Astrocyte of the spinal cord (primary cell): ENCODE results near the gene SMIM22.

Experiments used
- DNase-seq: peaks from one replicate; pipeline ENCODE4 v3.0.0; 2011; ENCODE audit warnings: low read depth, low spot score
- H3K4me3 ChIP-seq: 2 replicates; pipeline ENCODE4 v1.5.1; 2011; ENCODE audit warnings: low read depth, mild to moderate bottlenecking, low read length, moderate library complexity
- in situ Hi-C: cut with HindIII; loops from 2 replicates; pipeline ENCODE4 v1.10.0; 2017; ENCODE audit warnings: low sequenced_read_pairs
- TF ChIP-seq, protein P1 (sequence below): IDR thresholded peaks from 2 replicates; pipeline ENCODE4 v1.5.1; 2012; ENCODE audit warnings: low read depth, mild to moderate bottlenecking, low read length, inconsistent platforms

Gene SMIM22

DNA sequence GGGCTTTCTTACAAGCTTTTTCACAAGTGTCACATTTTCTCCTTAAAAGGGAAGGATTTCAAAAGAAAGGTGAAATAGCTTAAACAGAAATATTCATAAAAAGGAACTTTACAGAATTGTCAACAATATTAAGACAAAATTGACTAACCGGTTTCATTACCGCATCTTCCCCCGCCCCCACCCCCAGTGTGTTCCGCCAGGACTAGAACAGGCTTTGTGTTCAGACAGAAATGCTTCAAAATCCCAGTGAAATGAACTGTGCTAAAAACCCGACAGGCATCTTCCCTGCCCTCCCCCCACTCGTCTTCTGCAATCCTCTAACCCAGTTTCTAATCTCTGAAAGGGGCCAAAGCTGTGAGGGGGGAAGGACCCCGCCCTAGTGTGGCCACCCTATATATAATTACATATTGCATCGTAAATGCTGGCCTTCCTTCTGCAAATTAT lies 8.3 kb downstream of the SMIM22 start:
- DNase-seq = no peak
- in situ Hi-C loops = no loop called here
- TF ChIP-seq, protein P1, sequence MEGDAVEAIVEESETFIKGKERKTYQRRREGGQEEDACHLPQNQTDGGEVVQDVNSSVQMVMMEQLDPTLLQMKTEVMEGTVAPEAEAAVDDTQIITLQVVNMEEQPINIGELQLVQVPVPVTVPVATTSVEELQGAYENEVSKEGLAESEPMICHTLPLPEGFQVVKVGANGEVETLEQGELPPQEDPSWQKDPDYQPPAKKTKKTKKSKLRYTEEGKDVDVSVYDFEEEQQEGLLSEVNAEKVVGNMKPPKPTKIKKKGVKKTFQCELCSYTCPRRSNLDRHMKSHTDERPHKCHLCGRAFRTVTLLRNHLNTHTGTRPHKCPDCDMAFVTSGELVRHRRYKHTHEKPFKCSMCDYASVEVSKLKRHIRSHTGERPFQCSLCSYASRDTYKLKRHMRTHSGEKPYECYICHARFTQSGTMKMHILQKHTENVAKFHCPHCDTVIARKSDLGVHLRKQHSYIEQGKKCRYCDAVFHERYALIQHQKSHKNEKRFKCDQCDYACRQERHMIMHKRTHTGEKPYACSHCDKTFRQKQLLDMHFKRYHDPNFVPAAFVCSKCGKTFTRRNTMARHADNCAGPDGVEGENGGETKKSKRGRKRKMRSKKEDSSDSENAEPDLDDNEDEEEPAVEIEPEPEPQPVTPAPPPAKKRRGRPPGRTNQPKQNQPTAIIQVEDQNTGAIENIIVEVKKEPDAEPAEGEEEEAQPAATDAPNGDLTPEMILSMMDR = no peak
- H3K4me3 ChIP-seq = peak overlapping the region; percentile 63

DNA sequence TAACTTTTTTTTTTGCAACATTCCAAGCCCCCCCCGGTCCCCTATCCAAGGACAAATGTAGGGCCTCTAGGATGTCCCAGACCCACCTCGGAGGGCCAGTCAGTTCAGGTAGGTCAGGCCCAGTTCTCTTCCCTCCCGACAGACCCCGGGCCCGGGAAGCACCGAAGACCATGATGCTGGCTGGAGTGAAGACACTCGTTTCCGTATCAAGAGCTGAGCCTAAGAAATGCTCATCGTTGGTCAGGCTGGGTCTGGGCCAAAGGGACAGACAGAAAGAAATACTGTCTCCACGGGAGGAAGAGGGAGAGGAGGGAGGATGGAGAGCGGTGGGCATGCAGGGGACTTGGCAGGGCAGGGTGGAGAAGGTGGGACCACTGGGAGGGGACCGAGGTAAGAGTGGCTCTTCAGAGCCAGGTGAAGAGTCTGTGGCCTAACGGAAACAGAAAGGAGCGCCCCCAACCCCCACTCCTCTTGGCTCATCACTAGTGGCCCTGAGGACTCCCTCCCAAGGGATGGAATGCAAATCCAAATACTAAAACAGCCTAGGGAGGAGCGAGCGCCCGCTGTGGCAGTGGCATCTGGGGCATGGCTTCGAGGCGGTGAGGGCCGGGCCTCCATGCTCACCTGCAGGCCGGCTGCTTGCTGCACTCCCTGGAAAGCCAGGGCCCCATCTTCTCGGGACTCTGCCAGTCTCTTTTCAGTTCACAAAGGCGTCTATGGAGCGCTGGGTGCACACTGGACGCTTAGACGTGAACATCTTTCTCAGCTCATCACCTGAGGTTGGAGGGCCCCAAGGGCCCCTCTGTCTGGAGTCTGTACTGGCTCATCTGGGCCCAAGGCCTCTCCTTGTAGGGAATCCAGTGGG lies 9.0 kb downstream of the SMIM22 start:
- TF ChIP-seq, protein P1 = no peak
- H3K4me3 ChIP-seq = no peak overlapping the region
- DNase-seq = no peak
- in situ Hi-C loops = no loop called here

DNA sequence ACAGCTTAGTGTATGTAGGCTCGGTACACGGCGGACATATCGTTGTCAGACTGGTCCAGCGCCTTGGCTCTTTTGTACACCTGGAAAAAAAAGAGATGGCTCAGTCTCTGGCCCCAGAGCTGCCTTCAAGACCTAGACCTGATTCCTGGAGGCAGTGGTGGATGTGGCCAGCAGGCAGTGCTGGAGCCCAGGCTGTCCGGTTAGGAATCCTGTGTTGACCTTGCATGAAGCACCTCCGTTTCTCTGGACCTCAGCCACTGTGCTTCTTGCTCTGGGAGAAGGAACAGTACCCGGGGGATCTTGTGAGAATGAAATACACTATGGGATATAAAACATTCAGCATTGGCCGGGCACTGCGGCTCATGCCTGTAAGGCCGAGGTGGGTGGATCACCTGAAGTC lies 10.1 kb downstream of the SMIM22 start:
- DNase-seq = no peak
- no peak overlapping the region for H3K4me3 ChIP-seq
- in situ Hi-C loops = no loop called here
- TF ChIP-seq, protein P1 = no peak

DNA sequence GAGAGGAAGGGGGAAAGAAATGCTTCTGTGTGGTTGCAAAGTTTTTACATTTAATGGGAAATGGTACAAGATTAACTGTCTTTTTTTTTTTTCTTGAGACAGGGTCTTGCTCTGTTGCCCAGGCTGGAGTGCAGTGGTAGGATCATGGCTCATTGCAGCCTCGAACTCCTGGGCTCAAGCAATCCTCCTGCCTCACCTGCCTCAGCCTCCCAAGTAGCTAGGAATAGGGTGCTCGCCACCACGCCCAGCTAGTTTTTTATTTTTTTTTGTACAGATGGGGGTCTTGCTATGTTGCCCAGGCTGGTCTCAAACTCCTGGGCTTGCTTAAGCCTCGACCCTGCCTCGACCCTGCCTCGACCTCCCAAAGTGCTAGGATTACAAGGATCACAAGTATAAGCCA lies 11.1 kb downstream of the SMIM22 start:
- TF ChIP-seq, protein P1 = no peak
- no peak overlapping the region for H3K4me3 ChIP-seq
- DNase-seq = no peak
- in situ Hi-C loops = no loop called here

DNA sequence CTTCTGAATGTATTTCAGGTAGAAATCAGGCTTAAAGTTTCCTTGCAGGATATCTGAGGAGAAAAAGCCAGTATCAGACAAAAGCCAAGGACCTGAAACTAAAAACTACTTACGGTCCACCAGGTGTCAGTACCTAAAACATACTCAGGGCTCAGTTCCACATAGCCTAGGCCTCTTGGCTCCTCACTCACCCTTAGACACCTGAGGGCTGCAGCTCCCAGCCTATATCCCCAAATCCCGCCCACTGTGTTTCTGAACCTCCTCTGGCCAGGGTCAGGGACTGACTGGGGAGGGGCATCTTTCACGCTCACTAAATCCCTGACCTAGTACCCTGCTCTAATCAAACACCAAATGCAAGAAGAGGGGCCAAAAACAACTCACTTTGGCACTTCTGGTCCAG lies 16.1 kb downstream of the SMIM22 start:
- in situ Hi-C loops = no loop called here
- H3K4me3 ChIP-seq = no peak overlapping the region
- TF ChIP-seq, protein P1 = no peak
- DNase-seq = no peak

DNA sequence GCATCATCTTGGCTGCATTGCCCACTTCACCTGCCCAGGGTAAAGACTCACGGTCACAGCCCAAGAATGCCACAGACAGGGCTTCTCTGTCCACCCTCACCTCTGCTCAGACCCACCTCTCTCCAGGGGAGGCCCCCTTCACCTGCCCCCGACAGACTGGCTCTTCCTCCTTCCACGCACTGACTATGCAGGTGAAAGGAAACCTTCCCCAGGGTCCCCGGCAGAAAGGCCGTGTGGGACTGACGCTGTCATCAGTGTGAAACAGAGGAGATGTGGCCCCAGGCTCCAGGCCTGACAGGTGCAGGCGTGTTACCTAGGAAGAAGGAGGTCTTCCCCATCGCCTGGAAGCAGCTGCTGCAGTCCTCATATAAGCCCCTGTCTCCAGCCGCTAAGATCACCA lies 16.6 kb downstream of the SMIM22 start:
- H3K4me3 ChIP-seq = no peak overlapping the region
- DNase-seq = no peak
- in situ Hi-C loops = no loop called here
- TF ChIP-seq, protein P1 = no peak
